GM08714 (cell line): ENCODE data around the gene ANKFN1.

Source experiments
- H3K4me3 ChIP-seq: fragments of 200-500 bp; sonication (Bioruptor generic); 2 replicates; pipeline ENCODE4 v1.5.1; 2014; ENCODE audit warnings: mild to moderate bottlenecking, low read length, inconsistent platforms
- ZNF274 ChIP-seq: IDR thresholded peaks from 2 replicates; pipeline ENCODE4 v1.6.1; 2012; ENCODE audit warnings: mild to moderate bottlenecking, low read depth, low read length

Gene ANKFN1

DNA sequence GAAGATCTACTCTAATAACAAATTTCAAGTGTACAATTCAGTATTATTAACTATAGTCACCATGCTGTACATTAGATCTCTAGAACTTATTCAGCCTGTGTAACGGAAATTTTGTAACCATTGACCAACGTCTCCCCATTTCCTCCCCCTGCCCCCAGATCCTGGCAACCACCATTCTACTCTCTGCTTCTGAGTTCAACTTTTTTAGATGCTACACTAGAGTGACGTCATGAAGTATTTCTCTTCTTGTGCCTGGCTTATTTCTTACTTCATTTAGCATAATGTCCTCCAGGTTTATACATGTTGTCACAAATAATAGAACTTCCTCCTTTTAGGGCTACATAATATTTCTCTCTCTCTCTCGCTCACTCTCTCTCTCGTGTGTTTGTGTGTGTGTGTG, 157.5 kb downstream of the ANKFN1 start:
- TF ChIP-seq ZNF274 = no peak
- no peak overlapping the region for H3K4me3 ChIP-seq

DNA sequence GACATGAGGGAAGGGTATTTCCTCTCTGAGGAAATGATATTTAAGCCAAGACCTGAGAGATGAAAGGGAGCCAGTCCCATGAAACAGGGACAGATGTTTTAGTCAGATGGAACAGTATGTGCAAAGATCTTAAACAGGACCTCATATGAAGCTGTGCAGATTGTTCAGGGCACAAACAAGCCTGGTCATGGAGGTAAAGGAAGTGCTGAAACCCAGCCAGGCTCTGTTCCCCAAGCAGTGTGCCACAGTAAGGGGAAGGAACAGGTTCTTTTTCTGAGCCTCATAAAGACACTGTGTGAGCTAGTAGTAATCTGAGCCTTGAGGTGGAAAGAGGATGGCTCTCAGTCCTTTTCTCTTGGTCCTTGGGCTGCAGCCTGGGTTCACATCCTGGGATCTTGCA, 159.9 kb downstream of the ANKFN1 start:
- no peak for TF ChIP-seq ZNF274
- H3K4me3 ChIP-seq = no peak overlapping the region

DNA sequence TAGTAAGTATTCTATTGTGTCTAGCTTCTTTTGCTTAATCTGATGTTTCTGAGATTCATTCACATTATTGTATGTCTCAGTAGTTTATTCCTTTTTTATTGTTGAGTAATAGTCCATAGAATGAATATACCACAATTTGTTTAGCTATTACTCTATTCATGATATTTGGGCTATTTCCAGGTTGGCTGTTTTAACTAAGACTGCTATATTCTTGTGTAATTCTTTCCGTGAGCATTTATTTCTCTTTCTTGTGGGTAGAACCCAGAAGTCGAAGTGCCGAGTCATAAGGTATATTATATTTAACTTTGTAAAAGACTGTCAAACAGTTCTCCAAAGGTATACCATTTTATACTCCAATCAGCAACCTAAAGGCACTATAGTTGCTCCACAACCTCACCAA, 160.8 kb downstream of the ANKFN1 start:
- TF ChIP-seq ZNF274 = no peak
- no peak overlapping the region for H3K4me3 ChIP-seq

DNA sequence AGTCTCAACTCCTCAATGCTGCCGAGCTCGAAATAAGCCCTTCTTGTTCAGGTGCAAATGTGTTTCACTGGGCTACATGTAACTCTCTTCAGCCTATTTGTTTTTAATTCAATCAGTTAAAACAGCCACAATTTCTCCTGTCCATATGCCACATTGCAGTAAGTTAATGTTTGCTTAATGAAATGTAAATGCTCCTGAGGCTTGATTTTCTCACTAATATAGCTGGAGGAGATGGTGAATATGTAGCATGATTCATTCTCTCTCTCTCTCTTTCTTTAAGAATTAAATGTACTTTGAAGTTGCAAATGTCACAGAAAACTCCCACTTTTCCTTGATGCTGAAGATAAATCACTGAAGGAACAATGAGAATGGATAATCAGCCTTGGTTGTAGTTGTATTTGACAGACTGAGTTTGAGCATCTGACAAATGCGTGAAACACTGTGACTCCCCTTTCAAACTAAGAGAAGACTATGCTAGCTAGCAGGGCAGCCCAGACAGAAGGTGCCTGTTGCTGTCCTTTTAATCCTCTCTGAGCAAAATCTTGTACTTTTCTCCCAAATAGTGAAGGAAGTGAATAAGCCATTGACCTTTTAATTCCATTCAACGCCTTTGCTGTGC, 161.8 kb downstream of the ANKFN1 start:
- TF ChIP-seq ZNF274 = no peak
- no peak overlapping the region for H3K4me3 ChIP-seq

DNA sequence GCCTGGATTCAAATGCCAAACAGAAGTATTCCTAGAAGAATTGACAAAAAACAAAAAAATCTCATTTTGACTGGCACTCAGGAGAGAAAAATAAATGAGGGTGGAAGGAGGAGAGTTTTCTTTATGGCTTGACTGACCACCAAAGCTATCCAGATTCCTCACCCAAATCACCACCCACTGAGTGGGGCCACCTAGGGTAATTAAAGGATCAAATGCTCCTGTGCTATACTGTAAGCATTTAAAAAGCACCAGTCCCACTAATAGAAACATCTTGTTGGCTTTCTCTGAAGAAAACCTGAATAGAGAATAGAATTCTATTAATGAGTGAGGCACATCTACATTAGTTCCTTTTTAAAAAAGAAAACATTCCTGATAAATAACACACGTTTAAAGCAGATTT, 163.3 kb downstream of the ANKFN1 start:
- no peak overlapping the region for H3K4me3 ChIP-seq

DNA sequence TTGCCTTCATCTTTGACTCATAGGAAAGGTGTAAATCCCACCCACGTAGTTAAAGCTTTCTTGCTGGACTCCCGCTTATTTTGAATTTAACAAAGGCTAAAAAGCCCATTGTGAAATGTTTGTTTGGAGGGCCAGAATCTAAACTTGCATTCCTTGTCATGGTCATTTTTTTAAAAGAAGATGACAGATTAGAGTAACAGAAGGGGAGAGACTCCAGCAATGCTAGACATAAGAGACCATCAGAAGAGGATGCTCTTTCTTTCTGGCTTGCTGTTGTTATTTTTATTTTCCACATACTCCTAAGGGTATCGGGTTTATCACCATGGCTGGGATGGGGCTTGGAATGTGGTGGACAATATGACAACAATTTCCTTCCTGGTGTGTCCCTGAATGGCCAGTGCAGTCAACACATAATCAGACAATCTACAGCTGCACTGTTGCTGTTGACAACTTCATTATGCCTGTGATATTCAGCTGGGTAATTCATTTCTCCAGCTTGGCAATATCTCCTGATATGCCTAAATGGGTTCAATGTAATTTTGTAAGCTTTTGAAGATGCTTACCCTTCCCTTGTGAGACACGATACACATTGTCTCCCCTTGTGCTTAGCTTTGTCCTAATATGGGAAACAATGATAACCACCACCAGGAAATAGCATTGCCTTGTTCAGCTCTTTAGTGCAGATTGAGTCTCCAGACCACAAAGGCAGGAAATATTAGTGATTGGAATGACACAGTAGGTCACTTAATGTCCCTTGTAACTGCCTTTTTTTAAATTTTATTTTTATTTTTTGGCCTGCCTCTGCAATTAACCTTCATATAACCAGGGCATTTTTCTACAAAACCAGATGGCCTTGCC, 164.3 kb downstream of the ANKFN1 start:
- TF ChIP-seq ZNF274 = no peak
- no peak overlapping the region for H3K4me3 ChIP-seq

More for the DNA sequence above, 163.3 kb downstream of the ANKFN1 start:
- TF ChIP-seq ZNF274 = no peak

DNA sequence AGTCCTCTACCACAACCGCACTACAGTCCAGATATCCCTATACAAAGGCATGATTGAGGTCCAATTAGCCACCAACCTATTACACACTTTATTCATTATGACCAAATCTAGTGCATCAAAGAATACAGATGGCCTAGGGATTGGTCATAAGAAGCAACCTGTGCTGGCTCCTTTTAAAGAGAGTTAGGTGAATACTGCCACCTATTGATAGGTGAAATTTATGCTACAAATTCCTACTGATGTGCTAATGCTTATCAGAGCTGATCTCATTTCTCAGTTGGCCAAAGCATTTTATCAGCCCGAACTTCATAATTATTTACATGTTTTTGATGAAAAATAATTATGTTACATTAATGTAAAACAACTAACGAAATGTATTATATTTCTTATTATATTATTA, 166.3 kb downstream of the ANKFN1 start:
- no peak overlapping the region for H3K4me3 ChIP-seq
- no peak for TF ChIP-seq ZNF274

DNA sequence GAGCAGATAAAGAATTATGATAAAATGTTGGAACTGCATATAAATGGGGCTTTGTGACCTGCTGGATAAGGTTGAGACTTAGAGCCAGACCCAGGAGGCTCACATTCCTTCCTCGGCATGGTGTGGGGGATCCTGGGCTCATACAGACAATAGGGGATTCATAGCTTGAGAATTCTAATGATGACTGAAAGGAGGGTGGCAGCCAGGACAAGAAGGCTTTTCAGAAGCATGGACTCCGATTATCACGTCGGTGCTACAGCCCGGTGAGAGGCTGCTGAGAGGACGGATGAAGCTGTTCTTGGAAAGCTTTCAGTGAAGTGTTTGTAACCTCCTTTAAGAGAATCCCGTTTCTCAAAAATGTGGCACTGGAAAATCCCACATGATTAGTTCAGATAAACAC, 167.2 kb downstream of the ANKFN1 start:
- TF ChIP-seq ZNF274 = no peak
- H3K4me3 ChIP-seq = no peak overlapping the region

DNA sequence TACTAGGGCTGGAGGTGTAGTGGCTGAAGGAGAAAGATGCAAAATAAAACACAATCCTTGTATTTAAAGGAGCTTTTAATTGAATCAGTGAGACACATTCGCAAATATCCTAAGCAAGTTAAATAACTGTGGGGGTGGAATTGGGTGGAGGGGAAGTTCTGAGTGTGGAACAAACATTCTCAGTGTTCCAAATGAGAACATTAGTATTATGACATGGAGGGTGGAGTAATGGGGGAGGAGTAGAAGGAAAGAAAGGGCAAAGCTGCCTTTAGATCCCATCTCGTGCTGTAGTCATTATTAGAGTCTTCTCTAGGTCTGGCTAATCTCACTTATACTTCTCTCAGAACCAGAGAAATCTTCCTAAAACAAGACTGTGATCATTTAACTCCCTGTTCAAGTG, 169.7 kb downstream of the ANKFN1 start:
- no peak for TF ChIP-seq ZNF274
- H3K4me3 ChIP-seq = no peak overlapping the region

DNA sequence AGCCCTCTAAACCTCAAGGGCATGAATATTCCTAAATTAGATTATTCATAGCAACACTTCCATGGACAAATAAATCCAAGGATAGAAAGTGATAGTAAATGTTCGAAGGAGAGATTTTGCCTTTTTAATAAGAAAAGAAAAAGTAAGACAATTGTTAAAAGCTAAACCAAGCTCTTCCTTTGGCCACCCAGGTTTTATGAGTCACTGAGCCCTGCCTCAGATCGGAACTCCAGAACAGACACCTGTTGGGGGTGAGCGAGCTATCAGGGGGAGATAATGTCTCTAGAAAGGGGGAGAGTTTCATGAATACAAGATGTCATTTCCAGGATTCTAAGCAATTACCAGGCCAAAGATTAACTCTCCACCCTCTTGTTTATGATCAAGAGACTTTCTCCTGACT, 171.4 kb downstream of the ANKFN1 start:
- no peak for TF ChIP-seq ZNF274
- no peak overlapping the region for H3K4me3 ChIP-seq

DNA sequence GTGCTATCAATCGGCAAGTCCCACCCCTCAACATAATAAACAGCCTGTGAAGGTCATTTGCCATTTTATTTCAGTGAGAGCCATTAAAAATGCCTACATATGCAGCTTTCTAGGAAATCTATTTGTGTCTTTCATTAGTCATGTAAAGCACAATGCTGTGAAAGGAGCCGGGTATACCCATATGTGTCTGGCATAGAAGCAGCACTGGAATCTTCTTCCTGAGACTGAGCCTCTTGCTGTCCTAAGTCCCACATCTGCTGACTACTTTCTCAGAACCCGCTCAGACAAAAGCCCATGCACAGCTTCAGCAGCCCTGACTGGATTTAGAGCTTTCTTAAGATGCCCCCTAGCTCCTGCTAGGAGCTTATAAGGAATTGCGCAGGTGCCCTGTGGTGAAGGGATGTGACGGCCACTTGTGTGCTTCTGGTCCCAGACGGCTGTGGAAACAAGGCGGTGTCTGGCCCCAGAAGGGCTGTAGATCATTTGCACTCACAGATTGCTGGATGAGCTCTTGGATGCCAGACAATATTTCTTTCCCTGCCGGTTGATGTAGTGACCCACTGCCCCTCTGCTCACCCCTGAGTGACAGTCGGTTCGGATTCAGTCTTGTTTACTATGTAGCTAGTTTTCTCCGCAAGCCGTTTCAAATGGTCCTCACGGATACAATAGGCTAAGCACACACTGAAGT, 172.2 kb downstream of the ANKFN1 start:
- no peak for TF ChIP-seq ZNF274
- H3K4me3 ChIP-seq = no peak overlapping the region

DNA sequence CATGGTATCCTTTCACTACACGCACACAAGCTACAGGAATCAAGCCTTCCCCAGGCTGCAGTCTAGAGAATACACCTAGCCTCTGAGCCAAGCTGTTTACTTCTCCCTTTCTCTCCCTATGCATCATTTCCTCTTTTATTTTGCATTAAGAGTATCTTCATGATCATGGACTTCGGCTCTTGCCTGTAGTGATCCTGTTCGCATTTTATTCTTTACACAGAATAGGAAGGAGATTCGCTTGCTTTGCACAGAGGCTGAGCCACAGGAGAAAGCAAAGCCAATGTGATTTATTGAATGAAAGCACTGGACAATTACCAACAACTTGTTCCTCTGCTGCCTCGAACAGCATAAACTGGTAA, 172.7 kb downstream of the ANKFN1 start:
- TF ChIP-seq ZNF274 = no peak
- no peak overlapping the region for H3K4me3 ChIP-seq

DNA sequence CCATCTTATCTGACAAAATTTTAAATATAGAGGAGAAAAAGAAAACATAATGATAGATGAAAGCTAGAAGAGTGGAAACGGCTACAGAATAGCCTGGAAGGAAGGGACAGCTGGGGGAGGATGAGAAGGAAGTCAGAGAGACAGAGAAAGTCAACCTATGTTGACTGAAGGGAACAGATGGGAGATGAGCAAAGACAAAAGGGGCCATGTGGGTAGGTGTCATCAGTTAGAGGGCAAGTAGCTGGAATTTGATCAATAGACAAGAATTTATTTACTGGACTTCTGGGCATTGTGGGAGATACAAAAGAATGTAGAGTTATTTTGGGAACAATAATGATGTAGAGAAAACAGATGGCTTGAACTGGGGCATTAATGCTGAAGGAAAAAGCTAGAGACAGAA, 194.4 kb downstream of the ANKFN1 start:
- H3K4me3 ChIP-seq = no peak overlapping the region
- TF ChIP-seq ZNF274 = no peak

DNA sequence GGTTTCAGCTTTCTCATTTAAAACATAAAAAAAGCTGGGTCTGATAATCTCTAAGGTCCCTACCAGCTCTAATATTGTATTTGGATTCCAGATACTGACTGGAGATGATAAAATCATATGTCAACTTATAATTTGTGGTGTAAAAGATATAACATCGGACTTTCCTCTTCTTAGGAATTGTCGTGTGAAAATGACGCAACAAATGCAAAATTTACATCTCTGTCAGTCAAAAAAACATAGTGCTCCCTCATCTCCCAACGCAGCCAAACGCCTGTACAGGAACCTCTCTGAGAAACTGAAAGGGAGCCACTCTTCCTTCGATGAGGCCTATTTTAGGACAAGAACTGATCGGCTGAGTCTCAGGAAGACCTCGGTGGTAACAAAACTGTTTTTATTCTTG, 197.3 kb downstream of the ANKFN1 start:
- TF ChIP-seq ZNF274 = no peak
- H3K4me3 ChIP-seq = no peak overlapping the region

DNA sequence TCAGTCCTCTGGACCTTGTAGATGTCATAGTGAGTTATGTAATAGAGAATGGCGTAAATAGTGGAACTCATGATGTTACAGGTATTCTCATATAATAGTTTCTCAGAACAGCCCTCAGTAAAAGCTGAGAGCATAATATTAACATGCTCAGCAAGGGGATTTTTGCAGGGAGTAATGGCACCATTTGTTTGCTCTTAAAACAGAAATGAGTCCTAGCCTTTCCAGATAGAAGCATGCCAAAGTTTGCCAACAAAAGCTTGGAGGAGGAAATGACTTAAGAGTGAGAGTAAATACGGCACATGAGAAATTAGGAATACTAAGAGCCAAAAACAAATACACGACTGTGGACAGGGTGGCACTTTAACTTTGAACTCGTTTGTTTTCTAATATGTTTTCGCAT, 198.4 kb downstream of the ANKFN1 start:
- no peak for TF ChIP-seq ZNF274
- no peak overlapping the region for H3K4me3 ChIP-seq
